ENCODE measurements around the gene PPP1R14B. TPM values are rescaled to one million over a fixed set of nuclear protein-coding genes. Genes with fewer than 3 reads are reported as not detected.

The PPP1R14B gene
- total RNA-seq, 1 donor from 2014 or later, result 144 TPM

- intact Hi-C loops (cut with micrococcal nuclease), result no loop called here
These were observed 27.0 kb downstream of the PPP1R14B start for GRCh38 chr11:64219755-64220154.

- intact Hi-C loops (cut with micrococcal nuclease), result no loop called here
These were observed 27.4 kb downstream of the PPP1R14B start for GRCh38 chr11:64219354-64219684.

GRCh38 chr11:64218628-64219353, 28.0 kb downstream of the PPP1R14B start:
- intact Hi-C loops (cut with micrococcal nuclease), result no loop called here

GRCh38 chr11:64216879-64217278, 29.9 kb downstream of the PPP1R14B start:
- intact Hi-C loops (cut with micrococcal nuclease), result no loop called here

- intact Hi-C loops (cut with micrococcal nuclease), result no loop called here
These were observed 35.4 kb downstream of the PPP1R14B start for GRCh38 chr11:64211181-64211872.

DNA sequence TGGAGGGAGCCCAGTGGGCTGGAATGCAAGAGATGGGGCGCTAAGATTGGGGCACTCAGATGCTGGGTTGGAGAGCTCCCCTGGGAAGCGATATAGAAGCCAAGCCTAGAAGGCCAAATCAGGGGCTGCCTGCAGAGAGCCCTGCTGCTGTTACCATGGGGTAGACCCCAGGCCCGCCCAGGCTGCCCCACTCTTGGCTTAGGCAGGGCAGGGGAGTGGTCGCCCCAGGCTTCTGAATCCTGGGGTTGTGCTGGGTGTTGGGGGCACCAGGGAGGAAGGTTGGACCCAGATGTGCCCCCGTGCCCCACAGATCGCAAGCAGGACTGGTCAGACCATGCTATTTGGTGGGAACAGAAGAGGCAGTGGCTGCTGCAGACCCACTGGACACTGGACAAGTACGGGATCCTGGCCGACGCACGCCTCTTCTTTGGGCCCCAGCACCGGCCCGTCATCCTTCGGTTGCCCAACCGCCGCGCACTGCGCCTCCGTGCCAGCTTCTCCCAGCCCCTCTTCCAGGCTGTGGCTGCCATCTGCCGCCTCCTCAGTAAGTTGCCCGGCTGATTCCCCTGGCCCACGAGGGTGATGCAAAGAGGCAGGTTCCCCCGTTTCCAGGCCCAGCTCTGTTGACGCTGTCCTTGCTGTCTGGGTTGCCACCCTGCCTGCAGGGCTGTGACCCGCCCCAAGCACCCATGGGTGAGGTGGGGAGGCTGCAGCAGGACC, 36.3 kb downstream of the PPP1R14B start:
- intact Hi-C loops (cut with micrococcal nuclease), result no loop called here

DNA sequence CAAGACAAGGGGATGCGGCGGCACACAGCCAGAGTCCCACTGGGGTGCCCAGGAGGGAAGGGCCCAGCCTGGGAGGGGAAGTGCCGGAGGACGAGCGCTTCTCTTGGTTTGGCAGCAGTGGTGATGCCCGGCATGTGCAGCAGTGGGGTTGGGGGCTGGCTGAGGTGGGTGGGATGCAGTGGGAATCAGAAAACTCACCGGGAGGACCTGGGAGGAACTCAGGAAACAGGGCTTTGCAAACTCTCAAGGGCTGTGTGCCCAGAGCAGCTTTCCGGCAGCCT, 37.2 kb downstream of the PPP1R14B start:
- intact Hi-C loops (cut with micrococcal nuclease), result loop anchor here (5.0 kb wide), 2 partner anchors 33 to 78 kb away; partner anchors contain the start of genes FKBP2 and GPR137

- intact Hi-C loops (cut with micrococcal nuclease), result loop anchor here (5.0 kb wide), 2 partner anchors 33 to 78 kb away; partner anchors contain the start of genes FKBP2 and GPR137
These were observed 37.8 kb downstream of the PPP1R14B start for GRCh38 chr11:64208796-64209562.

DNA sequence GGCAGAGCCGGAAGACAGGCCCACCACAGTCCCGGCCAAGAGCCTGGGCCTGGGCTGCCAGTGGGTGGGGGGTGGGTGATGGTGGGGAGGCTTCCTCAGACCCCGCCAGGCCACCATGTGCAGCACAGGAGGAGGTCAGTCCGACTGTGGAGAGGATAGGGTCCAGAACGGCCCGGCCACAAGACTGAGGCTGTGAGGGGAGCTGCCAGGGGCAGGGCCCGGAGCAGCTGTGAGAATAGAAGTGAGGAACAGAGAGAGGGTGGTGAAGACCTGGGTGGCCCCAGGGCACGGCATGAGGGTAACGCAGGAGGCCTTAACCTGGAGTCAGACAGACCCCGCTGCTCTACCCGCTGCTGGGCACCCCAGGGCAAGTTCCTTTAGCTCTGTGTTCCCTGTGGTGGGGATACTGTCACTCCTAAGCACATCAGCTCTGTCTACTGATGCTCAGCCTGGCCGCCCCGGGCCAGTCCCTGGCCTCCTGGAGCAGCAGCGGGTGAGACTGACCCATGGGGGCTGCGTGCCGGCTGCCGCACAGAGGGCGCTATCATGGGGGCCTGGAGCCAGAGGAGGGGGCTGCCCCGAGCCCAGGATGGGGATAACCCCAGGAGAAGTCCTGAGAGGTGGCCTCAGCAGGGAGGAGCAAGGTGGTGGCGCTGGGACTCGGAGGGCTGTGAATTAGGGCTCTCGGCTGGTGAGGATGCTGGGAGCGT, 38.5 kb downstream of the PPP1R14B start:
- intact Hi-C loops (cut with micrococcal nuclease), result loop anchor here (5.0 kb wide), 2 partner anchors 34 to 79 kb away; partner anchors contain the start of genes FKBP2 and GPR137

DNA sequence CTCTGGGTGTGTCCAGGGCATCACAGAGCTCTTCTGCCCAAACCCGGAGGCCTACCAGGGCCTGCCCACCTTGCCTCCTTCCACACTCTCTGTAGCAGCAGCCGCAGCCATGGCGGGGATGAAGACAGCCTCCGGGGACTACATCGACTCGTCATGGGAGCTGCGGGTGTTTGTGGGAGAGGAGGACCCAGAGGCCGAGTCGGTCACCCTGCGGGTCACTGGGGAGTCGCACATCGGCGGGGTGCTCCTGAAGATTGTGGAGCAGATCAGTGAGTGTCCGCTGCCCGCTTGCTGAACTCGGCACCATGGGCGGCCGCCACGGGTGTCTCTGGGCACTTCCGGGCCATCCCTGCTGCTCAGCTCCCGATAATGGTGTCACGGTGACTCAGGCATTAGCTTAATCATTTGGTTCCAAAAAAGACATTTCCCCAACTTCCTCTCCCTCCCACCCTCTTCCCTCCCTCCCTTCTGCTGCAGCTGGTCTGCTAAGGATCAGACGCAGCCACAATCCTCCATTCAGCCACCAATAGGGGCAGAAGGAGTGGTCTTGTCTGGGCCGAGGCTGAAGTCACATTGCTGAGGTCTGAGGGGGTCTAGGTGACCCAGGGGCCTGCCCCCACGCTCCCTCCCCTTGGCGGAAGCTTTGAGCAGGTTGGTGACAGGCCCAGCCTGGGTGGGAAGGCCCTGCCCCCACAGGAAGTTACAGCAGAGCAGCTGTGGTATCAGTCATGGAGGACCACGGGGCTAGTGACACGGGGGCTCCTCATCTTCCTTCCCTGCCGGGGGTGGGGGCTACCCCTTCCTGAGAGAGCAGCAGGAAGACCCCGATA, 39.3 kb downstream of the PPP1R14B start:
- intact Hi-C loops (cut with micrococcal nuclease), result loop anchor here (1.0 to 5.0 kb wide), 5 partner anchors 19 to 80 kb away; partner anchors contain the start of genes FKBP2, GPR137, NUDT22 and PLCB3

- intact Hi-C loops (cut with micrococcal nuclease), result loop anchor here (1.0 to 5.0 kb wide), 7 partner anchors 19 to 98 kb away; partner anchors contain the start of genes FKBP2, GPR137, NUDT22 and PLCB3
These were observed 40.1 kb downstream of the PPP1R14B start, which contains the start of gene FERMT3 for GRCh38 chr11:64206457-64207255. TSS of gene FERMT3 (plus strand) at chr11:64206721. CDS start at chr11:64207365, 644 bp downstream.

DNA sequence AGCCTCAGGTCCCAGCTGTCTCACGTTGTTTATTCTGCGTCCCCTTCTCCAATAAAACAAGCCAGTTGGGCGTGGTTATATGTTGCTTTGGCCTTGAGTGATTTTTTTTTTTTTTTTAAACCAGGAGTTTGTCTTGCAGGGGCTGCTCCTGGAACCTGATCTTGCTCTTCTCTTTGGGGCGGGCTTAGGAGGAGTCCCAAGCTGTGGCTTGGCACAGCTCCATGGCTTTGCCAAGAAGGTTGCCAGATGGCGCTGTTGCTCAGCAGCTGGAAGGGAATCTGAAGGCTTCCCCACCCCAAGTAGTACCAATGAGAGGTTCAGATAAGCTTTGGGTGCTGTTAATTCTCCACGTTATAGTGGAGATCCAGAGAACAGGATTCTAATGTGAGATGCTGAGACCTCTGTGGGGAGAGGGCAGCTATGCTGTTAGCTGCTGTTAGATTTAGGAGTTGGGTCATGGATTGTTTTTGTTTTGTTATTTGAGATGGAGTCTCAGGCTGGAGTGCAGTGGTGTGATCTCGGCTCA, 42.2 kb downstream of the PPP1R14B start:
- intact Hi-C loops (cut with micrococcal nuclease), result no loop called here

GRCh38 chr11:64204080-64204440, 42.7 kb downstream of the PPP1R14B start:
- intact Hi-C loops (cut with micrococcal nuclease), result no loop called here

GRCh38 chr11:64203421-64204079, 43.2 kb downstream of the PPP1R14B start:
- intact Hi-C loops (cut with micrococcal nuclease), result no loop called here

- intact Hi-C loops (cut with micrococcal nuclease), result no loop called here
These were observed 43.8 kb downstream of the PPP1R14B start for GRCh38 chr11:64202992-64203391.

DNA sequence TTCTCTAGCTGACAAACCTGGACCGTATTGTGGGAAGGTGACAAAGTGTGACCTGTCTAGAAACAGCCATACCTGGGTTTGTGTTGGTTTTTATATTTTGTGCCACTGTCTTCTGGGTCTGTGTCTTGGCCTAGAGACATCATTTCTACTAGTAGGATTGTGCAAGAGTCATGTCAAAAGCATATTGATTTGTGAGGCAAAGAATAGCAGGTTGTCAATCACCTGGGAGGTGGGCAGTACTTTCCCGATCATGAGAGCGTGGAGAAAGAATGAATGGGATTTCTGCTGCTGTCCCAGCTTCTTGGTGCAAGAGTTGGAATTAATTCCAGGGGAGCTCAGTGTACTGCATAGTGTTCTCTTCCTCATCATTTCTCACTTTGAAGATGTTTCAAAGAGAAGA, 45.2 kb downstream of the PPP1R14B start:
- intact Hi-C loops (cut with micrococcal nuclease), result no loop called here

GRCh38 chr11:64198511-64198910, 48.2 kb downstream of the PPP1R14B start:
- intact Hi-C loops (cut with micrococcal nuclease), result no loop called here

- intact Hi-C loops (cut with micrococcal nuclease), result no loop called here
These were observed 50.1 kb downstream of the PPP1R14B start for GRCh38 chr11:64196626-64197025.

Measured in T-helper 2 cell treated with Interferon-gamma antibody and Interleukin-4, amounts not matched to agents 100 ng/mL and 5 ng/mL, for 36 hours (primary cell).